Stimulated activated CD8-positive, alpha-beta memory T cell treated with anti-CD3 and anti-CD28 coated beads, Interleukin-7, amount 100 ng/mL, for 48 hours (primary cell): ENCODE measurements around the gene CLIC1.

Experiments used
- DNase-seq, 2 donors: peaks; one replicate each; pipeline ENCODE4 v3.0.0-alpha.2; 2020; ENCODE audit warnings: low read depth in 1 of 2; ENCODE audit errors: extremely low read depth in 1 of 2

Gene CLIC1

GRCh38 chr6:31739639-31740396, 3.5 kb upstream of the CLIC1 start, which contains the start of gene MSH5:
Gene MSH5, plus strand, starts transcription at chr6:31740005. Its CDS starts 462 bp downstream, at chr6:31740467.
- peak; percentile 97 for DNase-seq

DNA sequence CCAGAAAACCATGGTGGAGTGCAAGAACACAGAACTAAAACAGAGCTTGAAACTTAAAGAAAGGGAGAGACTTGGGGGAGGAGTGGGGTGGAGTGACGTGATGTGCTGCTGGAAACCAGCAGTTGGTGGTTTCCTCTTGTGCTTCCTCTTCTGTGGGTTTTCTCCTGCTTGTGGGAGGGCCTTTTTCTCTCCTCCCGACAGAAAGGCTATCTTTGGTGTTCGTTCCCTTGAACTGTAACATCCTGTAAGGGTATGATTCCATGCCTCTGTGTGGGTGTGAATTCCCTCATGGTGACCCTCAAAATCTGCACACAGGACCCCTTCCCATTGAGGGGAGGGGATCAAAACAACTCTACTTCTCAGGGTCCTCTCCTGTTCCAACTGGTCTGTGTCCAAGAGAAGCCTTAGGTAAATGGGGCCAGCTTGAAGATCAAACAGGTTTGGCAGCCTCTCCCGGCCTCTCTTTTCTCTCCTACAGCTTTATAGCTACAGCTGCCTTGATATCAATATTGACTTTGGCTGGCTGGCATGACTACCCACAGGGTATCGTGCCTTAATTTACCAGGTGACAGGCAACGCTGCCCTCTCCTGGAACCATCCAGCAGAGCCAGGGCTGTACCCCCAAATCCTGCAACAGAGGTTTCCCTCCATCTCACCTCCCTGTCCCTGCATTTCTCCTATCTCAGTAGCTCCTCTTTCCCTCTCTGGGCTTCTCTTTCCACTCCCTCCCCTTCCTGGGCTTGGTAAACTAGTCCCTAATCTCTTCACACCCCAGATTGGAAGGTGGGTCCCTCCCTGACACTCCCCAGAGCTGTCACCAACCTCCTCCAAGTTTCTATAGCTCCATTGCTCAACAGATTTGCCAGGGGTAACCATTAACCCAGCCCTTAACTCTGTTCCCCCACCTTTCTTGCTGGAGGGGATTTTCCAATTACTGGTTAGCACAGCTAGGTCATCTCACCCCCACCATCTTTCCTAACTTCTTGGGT, 2.0 kb upstream of the CLIC1 start:
- DNase-seq, result peak in 1 of 2 donors; percentile 63

DNA sequence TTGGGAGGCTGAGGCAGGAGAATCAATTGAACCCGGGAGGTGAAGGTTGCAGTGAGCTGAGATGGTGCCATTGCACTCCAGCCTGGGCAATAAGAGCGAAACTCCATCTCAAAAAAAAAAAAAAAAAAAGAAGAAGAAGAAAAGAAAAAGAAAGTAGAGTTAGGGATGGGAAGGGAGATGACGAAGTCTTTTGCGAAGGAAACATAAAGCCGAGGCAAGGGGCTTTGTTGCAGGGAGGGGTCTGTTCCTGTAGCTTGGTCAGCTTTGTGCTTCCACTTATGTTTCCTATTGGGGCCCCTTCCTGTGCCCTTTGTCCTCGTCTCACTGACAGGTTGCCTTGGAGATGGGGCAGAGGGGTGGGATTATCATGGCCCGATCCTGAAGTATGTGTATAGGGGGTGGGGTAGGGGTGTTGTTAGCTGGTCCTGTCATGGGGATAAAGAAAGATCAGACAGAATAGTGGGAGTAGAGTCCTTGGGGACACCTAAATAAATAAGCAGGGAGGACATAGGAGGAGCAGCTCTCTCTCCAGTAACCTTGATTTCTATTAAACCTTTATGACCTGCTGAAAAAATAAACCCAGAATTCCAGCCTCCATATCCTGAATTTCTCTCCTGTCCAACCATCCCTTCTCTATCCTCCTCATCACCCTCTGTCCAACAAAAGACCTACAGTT, 1.1 kb upstream of the CLIC1 start:
- DNase-seq, result no peak

DNA sequence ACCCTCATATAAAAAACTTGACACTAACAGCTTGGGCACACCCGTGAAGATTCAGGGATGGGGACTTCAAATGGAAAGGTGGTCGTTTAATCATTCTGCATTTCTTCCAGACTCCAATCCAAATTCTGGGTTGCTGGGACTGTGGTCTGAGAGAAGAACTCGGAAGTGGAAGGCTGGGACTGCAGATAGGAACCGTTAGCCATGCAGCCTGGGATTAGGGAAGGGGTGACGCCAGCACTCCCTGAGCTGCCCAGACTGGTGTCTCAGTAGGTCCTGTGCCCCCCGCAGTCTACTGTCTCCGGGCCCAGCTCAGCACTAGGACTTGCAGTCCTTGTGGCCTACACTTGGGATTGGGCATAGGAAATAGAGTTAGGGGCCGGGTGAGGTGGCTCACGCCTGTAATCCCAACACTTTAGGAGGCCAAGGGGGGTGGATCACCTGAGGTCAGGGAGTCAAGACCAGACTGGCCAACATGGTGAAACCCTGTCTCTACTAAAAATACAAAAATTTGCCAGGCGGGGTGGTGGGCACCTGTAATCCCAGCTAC, 511 bp upstream of the CLIC1 start:
- no peak for DNase-seq

DNA sequence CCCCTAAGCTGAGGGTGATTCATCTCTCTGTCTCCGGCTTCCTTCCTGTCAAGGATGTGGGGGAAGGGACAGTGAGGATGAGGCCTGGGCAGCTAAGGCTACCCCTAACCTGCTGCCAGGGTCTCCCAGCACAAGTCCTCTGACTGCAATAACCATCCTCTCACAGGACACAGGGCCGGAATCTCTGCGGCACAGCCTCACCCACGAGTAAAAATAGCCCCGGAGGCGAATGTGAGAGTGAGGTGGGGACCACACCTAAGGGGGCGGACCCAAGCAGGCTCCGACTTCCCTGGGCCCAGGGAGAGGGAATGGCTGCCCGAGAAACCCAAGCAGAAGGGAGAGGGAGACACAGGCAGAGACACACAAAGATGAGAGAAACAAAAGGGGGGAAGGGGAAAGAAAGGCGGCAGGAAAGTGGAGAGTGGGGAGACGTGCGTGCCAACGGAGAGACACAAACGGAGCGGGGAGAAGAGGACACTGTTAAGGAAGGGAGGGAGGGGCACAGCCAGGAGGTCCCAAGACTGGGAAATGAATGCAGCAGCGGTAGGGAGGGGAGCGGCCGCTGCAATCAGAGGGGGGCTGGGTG, 1.4 kb downstream of the CLIC1 start:
- DNase-seq, result peak in 1 of 2 donors; percentile 52

- DNase-seq, result no peak
These were observed 2.0 kb downstream of the CLIC1 start for GRCh38 chr6:31734247-31734820.

GRCh38 chr6:31733734-31734133, 2.6 kb downstream of the CLIC1 start:
- DNase-seq, result no peak

DNA sequence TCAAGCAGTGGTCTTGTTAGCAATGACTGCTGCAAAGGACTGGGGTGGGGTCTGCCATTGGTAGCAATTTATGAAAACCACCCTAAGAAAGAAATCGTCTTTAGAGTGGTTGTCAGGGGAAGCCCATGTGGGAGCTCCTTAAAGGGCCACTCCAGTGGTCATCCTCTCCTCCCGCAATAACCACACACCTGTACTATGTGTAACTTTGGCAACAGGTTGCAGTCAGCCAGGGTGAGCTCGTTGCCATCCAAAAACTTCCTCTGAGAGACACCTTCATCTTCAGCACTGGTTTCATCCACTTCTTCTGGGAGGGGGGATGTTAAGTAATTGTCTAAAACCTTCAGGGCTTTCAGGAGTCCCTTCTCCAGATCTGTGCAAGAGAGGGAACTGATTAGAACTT, 4.3 kb downstream of the CLIC1 start:
- DNase-seq, result no peak

DNA sequence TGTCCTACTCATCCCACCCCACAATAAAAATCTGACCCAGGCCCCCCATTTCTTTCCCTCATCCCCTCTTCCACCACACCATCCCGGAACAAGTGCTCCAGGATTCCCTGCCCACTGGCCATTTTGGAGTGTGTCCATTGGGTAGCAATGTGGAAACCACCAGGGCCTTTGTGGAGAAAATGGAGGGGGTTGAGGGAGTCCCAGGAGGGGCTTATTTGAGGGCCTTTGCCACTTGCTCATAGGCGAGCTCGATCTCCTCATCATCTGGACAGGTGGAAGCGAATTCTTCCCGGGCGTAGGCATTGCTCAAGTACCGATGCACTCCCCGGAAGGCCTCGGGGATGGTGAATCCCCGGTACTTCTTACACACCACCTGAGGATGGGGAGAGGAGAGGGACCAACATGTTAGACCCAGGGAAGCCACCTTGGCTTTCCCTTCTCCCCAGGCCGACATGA, 5.7 kb downstream of the CLIC1 start:
- no peak for DNase-seq

DNA sequence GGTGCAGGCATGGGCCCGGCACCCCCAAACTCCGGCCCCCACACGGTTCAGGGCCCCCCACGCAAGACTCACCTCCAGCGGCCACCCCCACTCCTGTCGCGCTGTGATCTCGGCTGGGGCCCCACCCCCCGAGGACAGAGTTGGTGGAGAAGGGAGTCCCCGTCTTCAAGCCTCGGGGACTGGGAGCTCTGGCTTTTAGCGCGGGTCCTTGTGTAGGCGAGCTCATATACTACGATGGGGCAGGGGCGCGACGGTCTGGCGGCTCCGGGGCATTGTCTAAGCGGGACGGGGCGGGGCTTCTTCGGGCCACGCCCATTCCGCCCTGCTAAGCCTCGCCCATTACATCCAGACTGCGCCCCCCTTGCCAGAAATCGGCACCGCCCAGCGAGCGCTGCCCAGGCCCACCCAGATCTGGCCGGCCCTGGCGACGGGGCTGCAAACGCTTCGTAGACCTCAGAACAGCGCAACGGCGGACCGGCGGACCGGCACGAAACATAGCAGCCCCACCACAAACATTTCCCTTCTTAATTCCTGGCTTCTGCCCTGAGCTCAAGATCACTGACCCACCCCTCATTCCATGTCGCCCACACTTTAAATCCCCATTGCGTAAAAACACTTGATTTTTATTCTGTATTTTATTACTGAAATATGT, 6.2 kb downstream of the CLIC1 start:
- DNase-seq, result peak; percentile 62 to 65

- DNase-seq, result peak; percentile 53 to 71
These were observed 6.8 kb downstream of the CLIC1 start for GRCh38 chr6:31729515-31729978.

GRCh38 chr6:31728767-31729514, 7.4 kb downstream of the CLIC1 start, which contains the start of gene DDAH2:
Gene DDAH2, minus strand, starts transcription at chr6:31729299. Its CDS starts 138 bp downstream, at chr6:31729161.
- DNase-seq, result no peak

DNA sequence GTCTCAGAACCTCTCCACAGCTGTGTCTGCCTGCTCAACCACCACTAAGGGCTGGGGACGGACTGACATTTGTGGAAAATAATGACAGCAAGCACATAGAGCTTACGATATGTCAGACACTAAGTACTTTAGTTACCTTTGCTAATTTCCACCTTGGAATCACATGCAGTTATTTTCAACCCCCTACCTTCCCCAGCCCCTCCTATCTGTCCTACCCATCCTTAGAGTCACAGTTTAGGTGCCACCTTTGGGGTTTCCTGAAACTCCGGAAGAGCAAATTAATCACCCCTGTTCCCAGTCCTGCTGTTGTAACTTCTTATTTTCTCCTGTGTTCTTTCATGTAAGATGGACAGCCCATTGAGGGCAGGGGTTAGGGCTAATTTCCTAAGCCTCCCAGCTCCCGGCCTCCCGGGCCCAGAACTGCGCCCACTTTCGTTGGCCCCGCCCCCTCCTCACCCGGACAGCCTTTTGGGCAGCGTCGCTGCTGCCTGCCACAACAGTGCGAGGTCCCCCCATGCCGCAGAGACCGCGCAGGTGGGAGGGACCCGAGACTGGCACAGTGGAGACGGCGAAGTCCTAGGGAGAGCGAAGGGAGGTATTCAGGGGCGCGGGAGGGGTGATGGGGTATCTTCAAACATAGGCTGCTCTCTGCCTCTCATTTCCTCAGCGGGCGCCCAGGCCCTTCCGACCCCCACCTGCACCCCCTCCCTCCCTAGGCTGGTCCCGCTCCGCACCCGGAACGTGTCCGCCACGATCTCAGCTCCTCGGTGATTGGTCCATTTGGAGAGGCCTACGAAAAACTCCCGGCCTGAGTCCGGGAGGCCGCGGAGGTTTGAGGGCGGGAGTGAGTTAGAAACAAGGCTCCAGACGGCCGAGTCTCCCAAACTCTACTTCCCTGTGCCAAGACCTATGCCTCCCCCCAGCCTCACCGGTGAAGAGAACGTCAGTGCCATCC, 8.3 kb downstream of the CLIC1 start:
- no peak for DNase-seq

- DNase-seq, result no peak
These were observed 9.2 kb downstream of the CLIC1 start for GRCh38 chr6:31727034-31727716.

DNA sequence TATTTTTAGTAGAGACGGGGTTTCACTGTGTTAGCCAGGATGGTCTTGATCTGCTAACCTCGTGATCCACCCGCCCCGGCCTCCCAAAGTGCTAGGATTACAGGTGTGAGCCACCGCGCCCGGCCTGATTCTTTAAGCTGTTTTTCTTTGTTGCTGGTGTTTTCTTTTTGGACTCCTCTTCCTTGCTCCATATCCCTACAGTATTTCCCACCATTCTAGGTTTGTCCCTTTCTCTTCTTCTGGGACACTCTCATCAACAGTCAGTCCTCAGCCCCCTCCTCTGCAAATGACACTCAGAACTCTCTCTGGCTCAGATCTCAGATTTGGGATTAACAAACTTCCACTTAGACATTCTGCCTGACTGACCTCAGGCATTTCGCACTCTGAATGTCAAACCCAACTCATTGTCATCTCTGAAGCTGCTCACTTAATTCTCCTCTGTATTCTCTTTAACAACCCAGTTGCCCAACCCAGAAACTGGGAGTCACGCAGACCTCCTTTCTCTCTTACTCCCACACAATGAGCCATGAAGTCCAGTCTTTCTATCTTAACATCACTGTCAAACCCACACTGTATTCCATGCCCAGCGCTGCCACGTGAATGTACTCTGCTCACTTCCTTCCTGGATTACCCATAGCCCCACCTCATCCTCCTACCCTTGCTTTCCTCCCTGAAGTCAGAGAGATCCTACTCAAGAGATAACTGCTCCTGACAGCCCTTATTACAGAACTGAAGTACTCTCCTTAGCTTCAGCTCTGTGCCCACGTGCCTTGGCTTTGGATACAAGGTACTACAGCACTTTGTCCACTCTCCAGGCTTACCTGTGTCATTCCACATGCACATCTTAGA, 10.6 kb downstream of the CLIC1 start:
- no peak for DNase-seq
